GM23338 (cell line): ENCODE measurements around the gene DCTN2.

Source experiments
- CTCF ChIP-seq, 2 experiments: fragments of 200-600 bp in 1 of 2; sonication (generic) in 1 of 2; conservative IDR thresholded peaks; 2 replicates each; pipeline versions ENCODE4 v1.5.1 to v1.6.1; 2016 to 2017; ENCODE audit warnings: antibody characterized with exemption in 2 of 2, low read depth in 2 of 2, mild to moderate bottlenecking in 2 of 2, moderate library complexity in 1 of 2
- EZH2 ChIP-seq: fragments of 200-600 bp; sonication (generic); IDR thresholded peaks from one replicate; pipeline ENCODE4 v1.8.0; 2017; ENCODE audit warnings: antibody characterized with exemption, mild to moderate bottlenecking, low read depth; ENCODE audit not compliant: unreplicated experiment
- JUNB ChIP-seq: IDR thresholded peaks from one replicate; pipeline ENCODE4 v1.6.1; 2016; ENCODE audit warnings: antibody characterized with exemption; ENCODE audit not compliant: unreplicated experiment
- POLR2AphosphoS5 ChIP-seq: IDR thresholded peaks from 2 replicates; pipeline ENCODE4 v1.6.1; 2016; ENCODE audit warnings: antibody characterized with exemption, low read depth
- REST ChIP-seq: IDR thresholded peaks from one replicate; pipeline ENCODE4 v1.6.1; 2018; ENCODE audit warnings: antibody characterized with exemption; ENCODE audit not compliant: unreplicated experiment

- TF ChIP-seq CTCF (conservative IDR thresholded peaks at IDR 0.05; ENCODE audit: low read depth in 2 of 2) (no peak), REST (no peak), EZH2 (no peak), JUNB (no peak), POLR2AphosphoS5 (no peak)
Observed at GRCh38 chr12:57524814-57525614, 22.0 kb downstream of the DCTN2 start.
